Brain microvascular endothelial cell (primary cell): ENCODE data around the gene CLSTN1.

Experiments
- DNase-seq: peaks from one replicate; pipeline ENCODE4 v3.0.0-alpha.2; 2020
- H3K27ac ChIP-seq: fragments of 250-450 bp; sonication (Bioruptor Pico); 2 replicates; pipeline ENCODE4 v1.5.1; 2020; ENCODE audit warnings: mild to moderate bottlenecking, moderate library complexity
- H3K27me3 ChIP-seq: fragments of 250-450 bp; sonication (Bioruptor Pico); replicated peaks from 2 replicates; pipeline ENCODE4 v1.5.1; 2020; ENCODE audit warnings: mild to moderate bottlenecking
- H3K36me3 ChIP-seq: fragments of 250-450 bp; sonication (Bioruptor Pico); replicated peaks from 2 replicates; pipeline ENCODE4 v1.5.1; 2020; ENCODE audit warnings: mild to moderate bottlenecking
- H3K4me3 ChIP-seq: 2 replicates; pipeline ENCODE4 v1.5.1; 2011; ENCODE audit warnings: low read depth, mild to moderate bottlenecking, control low read depth, low read length, moderate library complexity
- in situ Hi-C: cut with HindIII; loops from 2 replicates; pipeline ENCODE4 v1.10.0; 2017; ENCODE audit warnings: low sequenced_read_pairs, low pct_ligation_motif_present
- TF ChIP-seq, protein P1 (sequence below): IDR thresholded peaks from 2 replicates; pipeline ENCODE4 v1.5.1; 2011; ENCODE audit warnings: low read depth, mild to moderate bottlenecking, moderate library complexity, low read length, control low read depth, inconsistent platforms; ENCODE audit errors: missing control alignments

Gene CLSTN1

DNA sequence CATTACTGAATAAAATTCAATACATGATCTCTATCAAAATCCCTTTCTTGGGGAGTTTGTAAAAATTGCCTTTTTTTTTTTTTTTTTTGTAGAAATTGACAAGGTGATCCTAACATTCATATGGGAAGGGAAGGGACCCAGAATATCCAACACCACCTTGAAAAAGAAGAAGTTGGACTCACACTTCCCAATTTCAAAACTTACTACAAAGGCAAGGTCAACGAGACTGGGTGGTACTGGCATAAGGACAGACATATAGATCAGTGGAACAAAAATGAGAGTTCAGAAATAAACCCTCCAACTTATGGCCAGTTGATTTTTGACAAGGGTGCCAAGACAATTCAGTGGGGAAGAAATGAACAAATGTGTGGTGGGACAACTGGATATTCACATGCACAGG, 31.4 kb upstream of the CLSTN1 start:
- in situ Hi-C loops: no loop called here
- Histone ChIP-seq H3K36me3 (no peaks in the 10 kb centered on the region), H3K27ac (no peak overlapping the region), H3K4me3 (no peak overlapping the region), H3K27me3 (no peaks in the 10 kb centered on the region)
- TF ChIP-seq, protein P1, sequence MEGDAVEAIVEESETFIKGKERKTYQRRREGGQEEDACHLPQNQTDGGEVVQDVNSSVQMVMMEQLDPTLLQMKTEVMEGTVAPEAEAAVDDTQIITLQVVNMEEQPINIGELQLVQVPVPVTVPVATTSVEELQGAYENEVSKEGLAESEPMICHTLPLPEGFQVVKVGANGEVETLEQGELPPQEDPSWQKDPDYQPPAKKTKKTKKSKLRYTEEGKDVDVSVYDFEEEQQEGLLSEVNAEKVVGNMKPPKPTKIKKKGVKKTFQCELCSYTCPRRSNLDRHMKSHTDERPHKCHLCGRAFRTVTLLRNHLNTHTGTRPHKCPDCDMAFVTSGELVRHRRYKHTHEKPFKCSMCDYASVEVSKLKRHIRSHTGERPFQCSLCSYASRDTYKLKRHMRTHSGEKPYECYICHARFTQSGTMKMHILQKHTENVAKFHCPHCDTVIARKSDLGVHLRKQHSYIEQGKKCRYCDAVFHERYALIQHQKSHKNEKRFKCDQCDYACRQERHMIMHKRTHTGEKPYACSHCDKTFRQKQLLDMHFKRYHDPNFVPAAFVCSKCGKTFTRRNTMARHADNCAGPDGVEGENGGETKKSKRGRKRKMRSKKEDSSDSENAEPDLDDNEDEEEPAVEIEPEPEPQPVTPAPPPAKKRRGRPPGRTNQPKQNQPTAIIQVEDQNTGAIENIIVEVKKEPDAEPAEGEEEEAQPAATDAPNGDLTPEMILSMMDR: no peak
- DNase-seq: no peak

DNA sequence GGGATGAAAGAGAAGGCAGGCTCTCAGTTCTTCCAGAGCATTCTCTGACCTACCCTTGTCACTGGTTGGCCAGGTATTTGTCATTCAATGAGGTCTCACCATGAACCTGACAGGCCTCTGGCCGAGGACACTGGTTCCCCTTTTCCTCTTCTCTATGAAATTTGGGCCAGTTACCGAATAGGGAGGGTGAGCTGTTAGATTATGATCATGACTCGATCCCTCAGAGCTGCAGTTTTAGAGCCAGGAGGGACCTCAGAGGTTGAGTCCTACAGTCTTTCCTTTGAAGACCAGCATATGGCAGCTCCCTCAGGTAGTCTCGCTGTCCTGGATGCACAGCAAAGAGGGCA, 29.5 kb upstream of the CLSTN1 start:
- DNase-seq: no peak
- no peaks in the 10 kb centered on the region for H3K36me3 ChIP-seq
- in situ Hi-C loops: no loop called here

DNA sequence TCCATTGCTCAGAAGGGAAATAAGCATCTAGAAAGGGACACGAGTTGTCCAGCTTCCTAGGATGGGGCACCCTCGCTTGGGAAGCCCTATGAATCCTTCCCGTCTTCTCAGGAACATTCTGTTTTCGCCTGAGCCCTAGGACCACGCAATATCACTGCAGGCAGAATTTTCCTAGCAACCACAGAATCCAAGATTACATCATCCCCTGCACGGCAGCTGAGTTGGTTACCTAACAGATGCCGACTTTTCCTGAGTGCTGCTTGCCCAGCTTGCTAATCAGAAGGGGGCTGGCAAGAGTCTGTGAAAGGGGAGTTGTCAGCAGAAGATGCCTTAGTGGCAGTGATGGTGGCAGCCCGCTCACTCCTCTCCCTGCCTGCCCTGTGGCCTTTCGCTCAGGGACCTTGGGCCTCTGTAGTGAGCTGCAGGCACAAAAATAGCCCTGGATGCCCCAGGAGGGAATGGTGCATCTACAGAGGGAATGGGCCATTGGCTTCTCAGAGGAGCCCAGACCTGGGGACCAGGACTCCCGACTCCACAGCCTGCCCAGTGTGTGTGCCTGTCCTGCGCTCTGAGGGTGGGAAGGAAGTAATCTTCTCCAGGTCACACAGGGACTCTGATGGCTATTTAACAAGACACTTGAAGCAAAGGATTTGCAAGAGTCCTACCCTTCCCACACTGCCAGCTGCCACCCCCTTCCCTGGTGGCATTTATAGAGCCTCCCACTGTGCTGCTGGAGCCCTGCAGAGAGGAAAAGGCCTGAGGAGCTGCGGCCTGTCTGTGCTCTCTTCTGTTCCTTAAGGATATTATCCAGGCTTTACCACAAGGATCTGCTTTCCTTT, 28.9 kb upstream of the CLSTN1 start:
- Histone ChIP-seq H3K36me3 (no peaks in the 10 kb centered on the region), H3K27me3 (no peaks in the 10 kb centered on the region), H3K27ac (no peak overlapping the region), H3K4me3 (no peak overlapping the region)
- DNase-seq: peak; percentile 54
- TF ChIP-seq, protein P1: no peak
- in situ Hi-C loops: no loop called here

More for the DNA sequence above, 29.5 kb upstream of the CLSTN1 start:
- TF ChIP-seq, protein P1: no peak
- no peak overlapping the region for H3K4me3 ChIP-seq
- H3K27ac ChIP-seq: no peak overlapping the region
- no peaks in the 10 kb centered on the region for H3K27me3 ChIP-seq

DNA sequence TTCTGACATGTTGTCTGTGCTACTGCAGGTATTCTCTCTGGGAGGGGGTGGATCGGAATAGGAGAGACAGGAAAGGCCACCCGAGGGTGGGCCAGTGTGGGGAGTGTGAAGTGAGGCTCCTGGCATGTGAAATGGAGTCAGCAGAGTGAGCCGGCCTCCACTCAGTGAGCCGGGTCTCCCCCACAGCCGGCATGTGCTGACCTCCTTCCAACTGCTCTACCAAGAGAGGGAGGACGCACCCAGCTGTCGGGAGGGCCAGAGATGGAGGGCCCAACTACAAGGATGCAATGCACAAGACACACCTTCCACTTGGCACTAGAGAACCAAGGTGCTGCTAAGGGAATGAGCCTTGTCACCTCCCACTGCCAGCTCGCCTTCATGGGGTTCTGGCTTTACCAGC, 28.2 kb upstream of the CLSTN1 start:
- Histone ChIP-seq H3K27ac (no peak overlapping the region), H3K36me3 (no peaks in the 10 kb centered on the region), H3K27me3 (no peaks in the 10 kb centered on the region), H3K4me3 (no peak overlapping the region)
- in situ Hi-C loops: no loop called here
- DNase-seq: no peak
- TF ChIP-seq, protein P1: no peak

DNA sequence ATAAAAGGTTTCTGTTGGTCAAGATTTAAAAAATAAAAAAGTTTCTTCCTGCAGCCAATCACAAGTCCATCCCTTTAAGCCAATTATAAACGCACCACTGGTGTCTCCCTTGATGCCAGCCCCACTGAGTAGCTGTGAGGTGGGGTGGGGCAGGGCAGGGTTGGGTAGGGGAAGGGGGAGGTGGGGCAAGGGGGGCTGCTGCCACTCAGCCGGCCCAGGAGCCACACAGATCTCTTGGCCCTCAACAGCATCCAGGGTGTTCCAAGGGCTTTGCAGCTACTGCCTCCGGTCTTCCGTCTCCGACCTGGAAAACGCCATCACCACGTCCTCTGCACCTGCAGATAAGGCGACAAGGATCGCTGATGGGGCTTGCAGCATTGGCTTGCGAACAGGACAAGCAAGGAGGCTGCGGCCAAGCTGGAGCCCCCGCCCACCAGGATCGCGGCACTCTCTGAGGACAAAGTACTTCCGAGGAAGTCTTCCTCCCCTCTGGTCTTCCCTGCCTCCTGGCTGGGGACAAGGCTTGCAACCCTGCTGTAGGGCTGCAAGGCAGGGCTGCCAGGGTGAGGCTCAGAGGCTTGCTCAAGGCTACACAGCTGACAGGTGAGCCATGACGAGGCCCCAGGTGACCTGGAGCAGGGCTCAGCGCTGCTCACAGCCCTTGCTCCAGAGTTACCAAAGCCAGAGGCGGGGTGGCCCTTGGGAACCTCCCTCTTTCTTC, 26.8 kb upstream of the CLSTN1 start:
- TF ChIP-seq, protein P1: no peak
- no peak for DNase-seq
- H3K4me3 ChIP-seq: no peak overlapping the region
- no peaks in the 10 kb centered on the region for H3K36me3 ChIP-seq
- H3K27ac ChIP-seq: no peak overlapping the region
- no peaks in the 10 kb centered on the region for H3K27me3 ChIP-seq
- in situ Hi-C loops: no loop called here
